Epithelial cell of prostate (primary cell): ENCODE results near the gene PBX3.

Experiments used
- DNase-seq: peaks from one replicate; pipeline ENCODE4 v3.0.0-alpha.2; 2011; ENCODE audit warnings: low read depth, low spot score
- H3K27ac ChIP-seq: fragments of 450-650 bp; 2 replicates; pipeline ENCODE4 v1.5.1; 2017; ENCODE audit warnings: mild to moderate bottlenecking

PBX3 gene

DNA sequence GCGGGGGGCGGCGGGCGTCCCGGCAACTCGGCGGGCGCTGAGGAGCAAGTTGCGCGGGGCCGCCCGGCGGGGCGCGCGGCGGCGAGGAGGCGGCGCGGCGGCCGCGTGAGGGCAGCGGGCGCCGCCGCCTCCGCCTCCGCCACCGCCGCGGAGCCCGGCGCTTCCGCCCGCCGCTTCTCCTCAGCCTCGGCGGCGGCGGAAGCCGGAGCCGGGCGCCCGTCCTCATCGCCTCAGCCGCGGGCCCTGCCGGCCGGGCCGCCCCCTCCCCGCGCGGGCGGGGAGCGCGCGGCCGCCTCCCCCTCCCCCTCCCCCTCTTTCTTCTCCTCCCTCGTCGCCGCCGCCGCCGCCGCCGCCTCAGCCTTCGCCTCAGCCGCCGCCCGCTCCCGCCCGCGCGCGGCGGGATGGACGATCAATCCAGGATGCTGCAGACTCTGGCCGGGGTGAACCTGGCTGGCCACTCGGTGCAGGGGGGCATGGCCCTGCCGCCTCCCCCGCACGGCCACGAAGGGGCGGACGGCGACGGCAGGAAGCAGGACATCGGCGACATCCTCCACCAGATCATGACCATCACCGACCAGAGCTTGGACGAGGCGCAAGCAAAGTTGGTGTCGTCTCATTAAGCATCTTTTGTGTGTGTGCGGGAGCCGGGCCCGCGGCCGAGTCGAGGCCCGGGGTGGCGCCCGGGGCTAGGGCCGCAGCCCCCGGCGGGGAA lies at the start of gene PBX3:
PBX3 (plus strand) TSS at position 321 of the 712 bp plus-strand sequence.
- DNase-seq = no peak
- H3K27ac ChIP-seq = peak within 1 kb of the TSS; percentile 73

DNA sequence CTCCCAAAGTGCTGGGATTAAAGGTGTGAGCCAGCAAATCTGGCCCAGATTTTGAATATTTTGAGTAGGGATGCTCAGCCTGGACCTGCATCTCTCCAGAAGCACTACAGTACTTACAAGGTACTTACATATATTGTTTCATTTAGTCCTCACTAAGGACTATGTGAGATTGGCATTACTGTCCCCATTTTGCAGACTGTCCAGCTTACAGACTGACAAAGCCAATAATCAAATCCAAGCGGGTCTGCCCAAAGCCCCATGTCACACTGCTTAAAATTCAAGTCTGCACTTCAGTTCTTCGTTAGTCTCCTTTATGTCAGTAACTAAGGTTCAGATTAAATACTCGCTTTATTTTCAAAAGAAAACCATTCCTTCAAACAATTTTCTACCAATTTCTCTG lies 47.3 kb upstream of the PBX3 start:
- no peak overlapping the region for H3K27ac ChIP-seq
- DNase-seq = no peak

DNA sequence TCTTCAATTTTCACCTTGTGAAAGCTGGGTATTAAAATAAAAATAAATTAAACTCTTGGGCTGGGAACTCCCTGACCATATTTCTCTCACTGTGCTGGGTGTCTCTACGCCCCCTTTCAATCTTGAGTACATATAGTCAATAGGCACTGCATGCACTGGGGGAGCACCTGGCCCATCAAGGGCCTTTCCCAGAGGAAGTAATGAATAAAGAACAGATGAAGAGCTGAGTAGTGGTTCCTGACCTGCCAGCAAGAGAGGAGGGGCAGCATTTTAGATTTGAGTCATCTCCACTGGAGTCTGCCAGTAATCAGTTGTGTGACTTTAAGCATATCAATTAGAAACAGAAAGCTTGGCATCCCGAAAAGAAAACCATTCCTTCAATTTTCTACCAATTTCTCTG lies 46.4 kb upstream of the PBX3 start:
- peak overlapping the region; percentile 38 for H3K27ac ChIP-seq
- DNase-seq = no peak

DNA sequence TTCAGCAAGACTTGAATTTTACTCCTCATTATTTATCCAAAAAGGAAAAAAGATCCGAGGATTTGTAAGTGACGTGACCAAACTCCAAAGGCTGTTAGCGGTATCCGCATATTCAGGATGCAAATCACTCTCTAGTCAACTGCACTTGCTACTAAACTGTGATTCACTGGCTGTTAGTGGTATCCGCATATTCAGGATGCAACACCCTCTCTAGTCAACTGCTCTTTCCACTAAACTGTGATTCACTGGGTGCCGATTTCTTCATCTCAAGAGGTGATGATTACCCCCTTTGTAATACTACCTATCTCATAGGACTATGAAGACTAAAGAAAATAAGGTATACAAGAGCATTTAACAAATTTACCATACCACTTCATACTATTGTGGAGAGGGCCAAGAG lies 45.8 kb upstream of the PBX3 start:
- peak; percentile 46 for DNase-seq
- peak overlapping the region; percentile 38 for H3K27ac ChIP-seq

DNA sequence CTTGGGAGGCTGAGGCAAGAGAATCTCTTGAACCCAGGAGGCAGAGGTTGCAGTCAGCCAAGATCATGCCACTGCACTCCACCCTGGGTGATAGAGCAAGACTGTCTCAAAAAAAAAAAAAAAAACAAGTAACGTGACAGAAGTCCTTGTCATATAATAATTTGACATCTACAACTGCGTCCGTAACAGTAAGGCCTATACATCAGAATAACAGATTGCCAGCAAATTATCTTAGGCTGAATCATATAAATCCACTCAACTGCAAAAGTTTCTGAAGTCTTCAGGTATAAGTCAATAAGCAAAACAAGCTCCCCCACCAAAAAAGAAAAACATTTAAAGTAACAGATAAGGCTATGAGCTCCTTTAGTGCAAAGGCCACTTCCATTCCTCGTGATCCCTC lies 43.5 kb upstream of the PBX3 start:
- DNase-seq = no peak
- no peak overlapping the region for H3K27ac ChIP-seq

DNA sequence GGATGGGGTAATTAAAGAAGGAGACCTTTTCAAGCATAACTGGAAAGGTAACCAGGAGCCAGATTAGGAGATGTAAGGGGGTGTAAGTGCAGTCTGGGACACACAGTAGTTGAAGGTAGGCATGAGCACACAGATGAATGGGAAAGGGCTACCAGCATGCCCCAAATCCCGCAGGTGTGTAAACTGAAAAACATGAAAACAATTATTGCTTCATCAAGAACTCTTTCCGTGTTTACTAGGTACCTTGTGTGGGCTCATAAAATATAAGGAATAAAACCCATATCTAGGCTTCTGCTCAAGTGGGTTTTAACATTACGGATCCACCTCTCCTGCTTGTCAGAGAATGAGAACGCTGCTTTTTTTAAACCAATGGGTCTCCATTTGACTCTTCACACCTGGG lies 41.3 kb upstream of the PBX3 start:
- H3K27ac ChIP-seq = peak overlapping the region; percentile 75
- no peak for DNase-seq

DNA sequence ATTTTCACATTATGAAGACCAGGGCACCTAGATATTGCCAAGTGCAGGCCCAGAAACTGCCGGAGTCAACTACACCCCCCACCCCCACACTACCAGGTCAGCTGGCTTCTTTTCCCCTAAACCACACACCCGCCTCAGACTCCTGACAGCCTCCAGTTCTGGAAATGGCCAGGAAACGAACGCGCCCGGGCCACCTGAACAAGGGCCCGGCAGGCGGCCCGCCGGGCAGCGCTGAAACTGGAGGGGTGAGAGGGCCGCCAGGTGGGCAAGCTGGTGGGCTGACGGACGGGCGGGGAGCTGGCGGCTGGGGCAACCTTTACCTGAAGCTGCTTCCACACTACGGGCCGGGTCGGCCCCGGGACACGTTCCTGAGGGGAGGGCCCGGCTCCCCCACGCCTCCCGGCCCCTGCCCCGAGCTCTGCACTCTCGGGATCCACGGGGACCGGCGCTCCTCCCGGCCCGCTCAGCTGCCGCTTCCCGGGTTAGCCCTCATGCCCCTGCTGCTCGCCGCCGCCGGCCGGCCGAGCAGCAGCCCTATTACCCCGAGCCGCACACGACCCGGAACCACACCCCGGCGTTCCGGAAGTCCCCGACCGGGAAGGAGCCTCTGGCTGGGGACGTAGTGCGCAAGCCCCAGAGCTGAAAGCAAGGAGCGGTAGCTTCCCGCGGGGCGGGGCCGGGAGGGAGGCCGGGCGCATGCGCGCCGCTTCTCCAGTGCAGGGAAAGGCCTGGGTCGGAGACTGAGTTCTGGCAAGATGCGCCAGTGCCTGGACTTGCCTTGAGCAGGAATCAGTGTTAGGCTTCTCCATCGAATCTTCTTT lies 40.3 kb upstream of the PBX3 start, which contains the start of gene MAPKAP1:
MAPKAP1 (minus strand) TSS at position 558 of the 821 bp plus-strand sequence. CDS start 34,634 bp downstream, outside the sequence.
- DNase-seq = peak; percentile 75
- H3K27ac ChIP-seq = peak within 1 kb of the TSS; percentile 75

DNA sequence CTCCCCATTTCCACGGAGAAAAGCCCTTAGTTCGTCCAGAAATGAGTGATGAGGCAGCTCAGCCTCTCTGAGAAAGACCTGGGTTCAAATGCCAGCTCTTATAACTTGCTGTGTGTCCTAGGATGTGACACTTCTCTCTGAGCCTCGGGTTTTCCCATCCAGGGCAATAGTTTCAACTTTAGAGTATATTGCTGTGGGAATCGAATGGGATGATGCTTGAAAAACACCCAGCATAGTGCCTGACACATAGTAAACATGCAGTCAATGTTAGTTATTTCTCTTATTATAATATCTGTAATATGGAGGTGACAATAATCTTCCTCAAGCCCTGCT lies 39.7 kb upstream of the PBX3 start:
- DNase-seq = no peak
- peak overlapping the region; percentile 75 for H3K27ac ChIP-seq

DNA sequence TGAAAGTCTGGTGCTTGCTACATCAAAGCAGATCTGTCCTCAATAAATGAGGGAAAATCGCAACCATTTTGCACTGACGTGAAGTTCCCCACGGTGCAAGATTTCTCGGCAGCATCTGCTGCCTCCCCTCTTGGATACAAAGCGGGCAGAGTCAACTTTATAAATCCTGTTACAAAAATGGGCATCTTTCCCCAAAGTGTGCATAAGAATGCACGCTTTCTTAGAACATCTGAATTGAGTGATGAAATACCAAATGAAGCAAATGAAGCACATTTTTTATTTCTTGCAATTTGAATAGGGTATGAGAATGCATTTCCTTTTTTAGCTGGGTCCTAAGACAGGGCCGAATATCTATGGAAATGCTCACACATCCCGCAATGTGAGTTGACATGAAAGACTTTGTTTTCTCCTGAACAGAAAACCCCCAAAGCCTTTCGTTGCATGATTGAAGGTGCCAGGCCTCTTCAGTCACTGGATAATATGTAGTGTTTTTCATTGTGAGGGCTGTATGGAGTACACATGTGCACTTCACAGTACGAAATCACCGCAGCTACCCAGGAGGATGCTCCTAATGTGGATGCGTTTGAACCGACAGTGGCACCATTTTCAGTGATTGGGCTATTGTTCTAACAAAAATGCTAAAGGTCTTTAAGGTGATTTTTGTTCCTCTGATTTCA lies 20.6 kb upstream of the PBX3 start:
- H3K27ac ChIP-seq = no peak overlapping the region
- no peak for DNase-seq

DNA sequence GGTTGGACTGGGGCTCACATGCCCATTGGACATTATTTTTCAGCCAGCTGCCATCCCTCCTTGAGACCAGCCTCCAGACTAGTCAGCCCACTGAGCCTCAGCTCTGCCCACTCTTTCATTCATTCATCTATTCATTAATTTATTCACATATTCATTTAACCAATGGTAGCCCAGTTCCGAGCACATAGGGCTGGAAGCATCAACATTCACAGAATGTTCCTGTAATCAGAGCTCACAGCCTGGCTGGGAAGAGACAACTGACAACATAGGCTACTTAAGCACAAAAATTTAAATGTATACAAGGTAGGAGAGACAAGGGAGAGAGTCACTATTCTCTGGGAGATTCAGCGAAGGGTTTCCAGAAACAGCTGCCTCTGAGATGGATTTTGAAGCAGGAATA lies 17.0 kb upstream of the PBX3 start:
- no peak for DNase-seq
- no peak overlapping the region for H3K27ac ChIP-seq

DNA sequence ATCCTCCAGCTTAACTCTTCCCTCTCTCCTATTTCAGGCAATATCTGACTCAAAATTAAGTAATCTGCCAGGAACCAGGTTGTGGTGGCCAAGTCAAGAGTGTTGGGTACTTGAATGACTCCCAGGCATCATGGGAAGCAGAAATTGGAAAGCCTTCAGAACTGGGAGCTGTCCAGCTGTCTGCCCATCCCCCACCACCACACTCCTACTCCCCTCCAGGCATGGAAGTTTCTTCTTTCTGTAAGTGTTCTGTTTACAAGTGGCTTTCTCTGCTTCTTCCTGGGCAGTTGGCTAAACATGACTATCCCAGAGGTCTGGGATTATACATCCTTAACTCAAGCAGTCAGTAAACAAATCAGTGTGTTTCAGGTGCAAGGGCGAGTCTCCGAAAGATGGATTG lies 14.6 kb upstream of the PBX3 start:
- no peak for DNase-seq
- H3K27ac ChIP-seq = no peak overlapping the region

DNA sequence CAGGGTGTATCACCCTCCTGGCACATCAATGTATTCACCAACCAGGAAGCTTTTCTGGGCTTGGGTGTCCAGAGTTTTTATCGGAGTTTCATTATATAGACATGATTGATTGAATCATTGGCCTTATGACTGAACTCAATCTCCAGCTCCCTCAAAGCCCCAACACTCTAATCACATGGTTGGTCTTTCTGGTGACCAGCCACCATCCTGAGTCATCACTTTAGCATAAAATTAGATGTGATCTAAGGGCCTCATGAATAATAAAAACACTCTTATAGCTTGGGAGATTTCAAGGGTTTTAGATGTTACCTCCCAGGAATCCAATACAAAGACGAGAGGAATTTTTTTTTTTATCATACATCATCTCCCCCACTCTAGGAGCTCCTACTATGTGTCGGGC lies 7.7 kb upstream of the PBX3 start:
- DNase-seq = no peak
- no peak overlapping the region for H3K27ac ChIP-seq

DNA sequence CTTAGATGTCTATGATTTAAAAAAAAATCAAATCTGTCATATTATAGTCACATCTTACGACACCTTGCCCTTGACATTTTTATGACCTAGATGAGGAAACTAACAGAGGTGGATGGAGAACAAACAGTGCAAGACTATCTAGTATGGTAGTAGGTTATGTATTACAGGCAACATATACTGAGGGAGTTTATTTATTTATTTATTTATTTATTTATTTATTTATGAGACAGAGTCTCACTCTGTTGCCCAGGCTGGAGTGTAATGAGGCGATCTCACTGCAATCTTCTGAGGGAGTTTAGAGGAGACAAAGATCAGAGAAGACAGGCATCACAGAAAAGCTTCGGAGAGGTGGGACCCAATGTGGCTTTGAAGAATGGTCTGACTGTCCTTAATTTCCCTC lies 4.5 kb upstream of the PBX3 start:
- H3K27ac ChIP-seq = no peak overlapping the region
- no peak for DNase-seq

DNA sequence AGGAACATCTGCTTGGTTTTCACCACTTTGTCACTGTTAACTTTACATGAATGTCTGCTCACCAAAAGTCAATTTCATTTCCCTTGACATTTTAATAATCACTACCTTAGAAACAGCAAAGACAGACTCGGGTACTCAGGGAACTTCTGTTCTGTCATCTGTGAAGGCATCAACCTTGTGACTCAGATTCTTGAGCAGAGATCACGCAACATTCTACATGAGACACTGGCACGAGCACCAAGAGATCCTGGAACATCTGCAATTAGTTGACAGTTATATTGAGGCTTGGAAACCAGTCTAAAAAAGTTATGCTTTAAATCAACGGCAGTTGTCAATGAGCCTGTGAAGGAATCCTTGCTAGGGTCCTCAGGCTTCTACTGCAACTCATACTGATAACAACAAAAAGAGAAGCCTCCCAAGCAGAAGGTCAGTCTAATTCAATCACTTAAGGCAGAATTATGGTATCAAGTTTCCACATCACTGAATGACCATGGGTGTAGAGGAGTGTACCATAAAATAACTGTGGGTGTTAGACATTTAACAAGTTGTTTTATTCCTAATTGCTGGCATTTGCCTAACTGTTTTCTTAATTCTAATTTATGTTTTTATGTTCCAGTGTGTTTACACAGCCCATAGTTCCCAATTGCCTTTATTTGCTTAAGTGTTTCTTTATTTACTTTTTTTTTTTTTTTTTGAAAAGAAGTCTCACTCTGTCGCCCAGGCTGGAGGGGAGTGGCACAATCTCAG lies 3.3 kb upstream of the PBX3 start:
- H3K27ac ChIP-seq = no peak overlapping the region
- DNase-seq = no peak

DNA sequence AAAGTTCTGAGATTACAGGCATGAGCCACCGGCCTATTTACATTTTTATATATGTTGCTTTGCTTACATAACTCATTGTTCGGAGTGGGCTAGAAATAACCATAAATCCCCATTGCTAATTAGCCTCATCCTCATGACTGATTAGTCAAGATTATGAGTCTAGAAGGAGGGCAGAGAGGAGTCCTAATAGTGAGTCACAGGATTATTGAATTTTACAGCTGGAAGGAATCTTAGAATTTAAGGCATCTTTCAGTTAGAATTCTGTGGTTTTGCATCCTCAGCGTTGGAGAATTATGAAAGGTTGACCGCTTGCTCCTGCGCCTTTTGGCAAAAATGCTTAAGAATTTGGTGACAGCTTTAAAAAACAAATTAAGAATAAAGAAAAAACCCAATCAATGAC lies 2.6 kb upstream of the PBX3 start:
- H3K27ac ChIP-seq = no peak overlapping the region
- DNase-seq = no peak

DNA sequence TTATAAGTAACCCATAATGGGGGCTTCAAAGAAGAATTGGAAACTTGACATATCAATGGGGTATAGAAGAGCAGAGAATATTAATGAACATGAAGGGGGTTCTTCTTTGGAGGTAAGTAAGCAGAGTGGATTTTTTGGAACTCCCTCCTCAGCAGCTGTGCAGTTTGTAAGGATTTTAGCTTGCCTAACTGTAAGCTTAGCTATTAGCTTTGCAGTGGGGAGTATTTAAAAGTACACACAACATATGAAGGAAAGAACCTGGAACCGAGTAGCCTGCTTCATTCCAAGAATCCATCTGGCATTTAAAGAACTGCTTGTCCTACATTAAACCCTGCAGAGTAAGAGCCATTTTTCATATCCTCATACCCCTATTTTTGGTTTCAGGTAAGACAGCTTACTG lies 2.2 kb upstream of the PBX3 start:
- DNase-seq = no peak
- H3K27ac ChIP-seq = no peak overlapping the region

DNA sequence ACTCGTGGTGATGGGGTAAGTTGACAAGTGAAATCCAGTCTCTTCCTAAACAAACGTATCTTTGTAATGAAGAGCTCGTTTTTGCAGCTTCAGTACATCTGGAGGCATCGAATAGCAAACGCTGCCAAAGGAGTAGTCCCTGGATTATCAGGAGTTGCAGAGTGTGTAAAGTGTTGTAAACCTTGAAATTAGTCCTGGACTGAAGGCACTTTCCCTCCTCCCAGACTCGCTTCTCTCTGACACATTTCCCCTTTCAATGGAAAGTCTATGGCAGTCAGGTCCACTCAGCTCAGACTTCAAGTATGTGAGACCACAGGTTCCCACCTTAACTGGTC lies 1.5 kb upstream of the PBX3 start:
- DNase-seq = no peak
- no peak overlapping the region for H3K27ac ChIP-seq

DNA sequence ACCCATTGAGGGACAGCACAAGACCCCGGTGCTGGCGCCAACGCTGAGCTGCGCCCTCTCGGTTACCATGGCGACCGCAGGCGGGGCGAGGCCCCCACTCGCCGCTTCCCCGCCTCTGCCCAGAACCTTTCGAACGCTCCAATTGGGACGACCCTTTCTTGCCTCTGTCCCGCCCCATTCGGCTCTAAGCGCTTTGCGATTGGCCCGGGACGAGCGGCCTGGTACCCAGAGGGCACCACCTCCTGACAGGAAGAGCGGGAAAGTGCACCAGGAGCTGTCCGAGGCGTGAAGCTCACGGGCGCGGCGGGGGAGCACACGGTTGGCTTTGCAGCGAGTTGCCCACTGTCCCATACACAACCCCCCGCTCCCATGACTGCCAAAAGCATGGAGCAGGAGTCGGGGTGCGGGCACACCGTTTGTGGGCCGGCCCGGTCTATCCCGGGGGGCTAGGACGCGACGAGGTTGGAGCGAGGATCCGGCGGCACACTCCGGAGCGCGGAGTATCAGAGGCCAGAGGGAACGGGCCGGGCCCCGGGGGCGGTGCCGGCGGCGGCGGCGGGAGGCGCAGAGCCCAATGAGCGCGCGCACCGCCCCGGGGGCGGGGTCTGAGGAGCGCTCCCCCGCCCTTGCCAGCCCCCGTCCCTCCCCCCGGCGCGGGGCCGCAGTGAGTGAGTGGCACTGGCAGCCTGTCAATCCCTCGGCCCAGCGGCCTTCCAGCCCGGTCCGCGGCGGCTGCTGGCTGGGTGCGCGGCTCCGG lies 978 bp upstream of the PBX3 start:
- peak overlapping the region; percentile 73 for H3K27ac ChIP-seq
- peak; percentile 61 for DNase-seq

DNA sequence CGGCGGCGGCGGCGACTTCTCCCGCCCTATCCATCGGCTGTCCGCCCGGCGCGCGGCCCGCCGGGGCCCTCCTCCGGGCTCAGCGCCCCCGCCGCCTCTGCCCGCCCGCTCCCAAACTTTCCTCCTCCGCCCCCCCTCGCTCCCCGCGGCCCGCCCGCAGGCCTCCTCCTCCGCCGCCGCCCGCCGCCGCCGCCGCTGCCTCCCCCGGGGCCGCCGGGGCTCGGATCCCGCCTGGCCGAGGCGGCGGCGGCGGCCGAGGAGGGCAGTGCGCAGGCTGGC lies 460 bp upstream of the PBX3 start:
- H3K27ac ChIP-seq = peak overlapping the region; percentile 73
- no peak for DNase-seq

DNA sequence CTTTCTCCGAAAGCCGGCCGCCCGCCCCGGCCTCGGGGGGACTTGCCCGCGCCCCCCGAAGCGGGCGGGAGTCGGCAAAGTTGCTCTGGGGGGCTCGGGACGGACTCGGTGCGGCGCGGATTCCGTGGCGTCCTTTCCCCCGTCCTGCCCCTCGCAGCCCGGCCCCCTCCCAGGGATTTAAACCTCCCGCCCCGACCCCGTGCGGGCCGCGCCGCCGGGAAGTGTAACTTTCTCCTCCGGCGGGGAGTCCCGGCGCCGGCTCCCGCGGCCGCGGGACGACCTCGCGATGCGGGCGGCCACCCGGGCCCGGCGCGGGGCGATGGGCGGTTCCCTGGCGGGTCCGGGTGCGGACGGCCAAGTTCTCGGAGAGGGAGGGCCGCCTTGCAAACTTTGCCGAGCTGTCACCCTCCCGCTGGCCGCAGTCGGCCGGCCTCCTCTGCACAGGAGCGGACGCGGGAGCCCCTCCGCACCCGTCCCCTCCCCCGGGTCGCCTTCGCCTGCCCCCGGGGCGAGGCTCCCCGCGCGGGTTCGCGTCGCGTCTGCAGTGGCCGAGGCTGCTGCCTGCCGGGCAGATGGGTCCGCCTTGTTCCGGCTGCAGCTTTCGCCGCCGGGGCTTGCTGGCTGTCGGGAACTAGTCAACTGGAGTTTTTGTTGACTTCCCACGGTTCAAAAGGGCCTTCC lies 732 bp downstream of the PBX3 start:
- no peak for DNase-seq
- peak overlapping the region; percentile 73 for H3K27ac ChIP-seq
